H1 (cell line): ENCODE results near the gene FADS2. TPM values are rescaled to one million over a fixed set of nuclear protein-coding genes. Genes with fewer than 3 reads are reported as not detected.

Experiments
- CTBP2 ChIP-seq: IDR thresholded peaks from 2 replicates; pipeline ENCODE4 v1.7.0; 2011; ENCODE audit warnings: borderline replicate concordance, mild to moderate bottlenecking, moderate library complexity, mixed read lengths, low read length; ENCODE audit not compliant: insufficient read depth, insufficient read length
- NANOG ChIP-seq: IDR thresholded peaks from 2 replicates; pipeline ENCODE4 v1.6.1; 2011; ENCODE audit warnings: low read length, low read depth, mild to moderate bottlenecking, inconsistent platforms; ENCODE audit not compliant: insufficient read depth, poor library complexity, severe bottlenecking
- RAD21 ChIP-seq, 2 experiments: IDR thresholded peaks in 1 of 2; conservative IDR thresholded peaks in 1 of 2; 2 replicates each; pipeline ENCODE4 v1.6.1; 2011; ENCODE audit warnings: low read depth in 2 of 2, low read length in 2 of 2, improper control_type of control experiment in 1 of 2, inconsistent platforms in 1 of 2, mild to moderate bottlenecking in 1 of 2, moderate library complexity in 1 of 2
- polyA plus RNA-seq, 7 experiments: library from polyadenylated mRNA; depleted of rRNA in 3 of 7; stranded (reverse) in 5 of 7; unstranded in 2 of 7; fragments of >200 nt in 5 of 7; fragments of 200-250 nt in 2 of 7; gene quantifications; 1 replicate in 5 of 7; 2 replicates in 1 of 7; 4 replicates in 1 of 7; pipeline versions ENCODE4 v1.2.1 to v1.2.3, GENCODE V29; 2011 to 2013; ENCODE audit warnings: missing spikeins in 2 of 7, mixed read lengths in 2 of 7
- total RNA-seq: library from RNA; stranded (reverse); fragmentation: NEBNext Ultra II Directional; extraction: Animal tissue kit (Norgen Biotek cat#: 25700); gene quantifications from 2 replicates; pipeline ENCODE4 v1.2.1, GENCODE V29; 2021

Gene FADS2
- total and polyA plus RNA-seq, 2 of the 8 experiments (the other 6 are each of a cell fraction or from before 2014, with no cell fraction given), result 499 to 701 TPM

DNA sequence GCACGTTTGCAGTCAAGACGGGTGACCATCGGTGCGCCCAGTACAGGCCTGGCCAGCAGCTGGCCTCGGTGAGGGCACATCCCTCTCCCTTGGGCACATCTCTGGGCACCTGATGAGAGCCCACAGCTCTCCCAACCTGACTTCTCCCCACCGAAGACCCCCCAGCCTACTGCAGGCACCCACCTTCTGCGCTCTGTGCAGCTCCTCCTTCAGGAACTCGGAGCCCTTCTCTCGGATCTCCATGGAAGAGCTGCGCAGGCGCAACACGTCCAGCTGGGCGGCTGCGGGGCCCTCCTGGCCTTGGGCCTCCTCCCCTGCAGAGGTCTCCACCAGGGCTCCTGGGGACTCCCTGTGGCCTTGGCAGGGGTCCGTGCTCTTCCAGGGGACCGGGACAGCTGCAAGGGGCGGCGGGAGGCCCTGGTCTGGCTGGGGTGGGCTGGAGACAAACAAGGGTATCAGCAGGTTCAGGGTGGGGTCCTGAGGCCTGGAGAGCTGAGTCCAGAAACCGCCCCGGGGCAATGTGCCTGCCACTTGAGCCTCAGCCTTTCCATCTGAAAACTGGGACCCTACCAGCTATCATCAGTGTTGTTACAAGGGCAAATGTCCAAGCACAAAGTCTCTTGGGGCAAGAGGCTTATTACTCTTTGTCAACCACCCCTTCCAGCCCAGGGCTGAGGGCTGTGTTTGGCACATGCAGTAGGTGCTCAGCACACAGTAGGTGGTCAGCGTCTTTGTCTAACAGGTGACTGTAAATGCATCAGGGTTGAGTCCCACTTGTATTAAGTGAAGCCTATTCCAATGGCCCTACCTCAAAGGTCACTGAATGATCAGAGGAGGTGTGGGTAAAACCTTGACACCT is 80.0 kb downstream of the FADS2 start (continued):
- TF ChIP-seq NANOG (no peak), RAD21 (IDR thresholded peaks at IDR 0.05 in 1 of 2, conservative IDR thresholded peaks at IDR 0.05 in 1 of 2; ENCODE audit: low read depth in 2 of 2, low read length in 2 of 2) (no peak), CTBP2 (no peak)
